Muscle of arm (tissue), 14 donors: ENCODE results near the gene LGALS3BP. TPM values are rescaled to one million over a fixed set of nuclear protein-coding genes. Genes with fewer than 3 reads are reported as not detected.
A peak's percentile ranks its signal among the peaks of the same experiment; 100 is the strongest.
"Not testable (repeated sequence)": the region's sequence is repeated elsewhere in the genome, so short reads cannot be mapped to it uniquely, and the experiment has no call there.

Experiments used
- DNase-seq: peaks from one replicate; pipeline ENCODE4 v3.0.0-alpha.2; 2013
- long read RNA-seq, 11 donors: transcript quantifications; one replicate each; lab custom pipeline, GENCODE V29; 2026
- polyA plus RNA-seq, 12 donors: library from polyadenylated mRNA; unstranded; fragments of 120-200 nt; gene quantifications; one replicate each; pipeline ENCODE4 v1.2.1, GENCODE V29; 2013; ENCODE audit not compliant: insufficient read length in 12 of 12

The LGALS3BP gene, protein sequence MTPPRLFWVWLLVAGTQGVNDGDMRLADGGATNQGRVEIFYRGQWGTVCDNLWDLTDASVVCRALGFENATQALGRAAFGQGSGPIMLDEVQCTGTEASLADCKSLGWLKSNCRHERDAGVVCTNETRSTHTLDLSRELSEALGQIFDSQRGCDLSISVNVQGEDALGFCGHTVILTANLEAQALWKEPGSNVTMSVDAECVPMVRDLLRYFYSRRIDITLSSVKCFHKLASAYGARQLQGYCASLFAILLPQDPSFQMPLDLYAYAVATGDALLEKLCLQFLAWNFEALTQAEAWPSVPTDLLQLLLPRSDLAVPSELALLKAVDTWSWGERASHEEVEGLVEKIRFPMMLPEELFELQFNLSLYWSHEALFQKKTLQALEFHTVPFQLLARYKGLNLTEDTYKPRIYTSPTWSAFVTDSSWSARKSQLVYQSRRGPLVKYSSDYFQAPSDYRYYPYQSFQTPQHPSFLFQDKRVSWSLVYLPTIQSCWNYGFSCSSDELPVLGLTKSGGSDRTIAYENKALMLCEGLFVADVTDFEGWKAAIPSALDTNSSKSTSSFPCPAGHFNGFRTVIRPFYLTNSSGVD
- 10 to 100 TPM in 11 of 12 donors, not detected in 1; 43.2 to 67.4 (median 44.9) TPM for polyA plus RNA-seq
- long read RNA-seq, donor 1, transcript LGALS3BP-201 (6 exons, 2,405 nt): major isoform, 86 of 105 reads
- long read RNA-seq, donor 1, partial matches to known transcripts: 13 of 105 reads
- long read RNA-seq, donor 1, other reads (novel, unspliced or antisense): 0 of 105 reads
- long read RNA-seq, donor 2, transcript LGALS3BP-201 (6 exons, 2,405 nt): major isoform, 15 of 16 reads
- long read RNA-seq, donor 2, partial matches to known transcripts: 0 of 16 reads
- long read RNA-seq, donor 2, other reads (novel, unspliced or antisense): 0 of 16 reads
- long read RNA-seq, donor 3, transcript LGALS3BP-201 (6 exons, 2,405 nt): major isoform, 10 of 12 reads
- long read RNA-seq, donor 3, partial matches to known transcripts: 0 of 12 reads
- long read RNA-seq, donor 3, other reads (novel, unspliced or antisense): 0 of 12 reads
- long read RNA-seq, donor 4, transcript LGALS3BP-201 (6 exons, 2,405 nt): major isoform, 7 of 8 reads
- long read RNA-seq, donor 4, partial matches to known transcripts: 0 of 8 reads
- long read RNA-seq, donor 4, other reads (novel, unspliced or antisense): 0 of 8 reads
- long read RNA-seq, donor 5, transcript LGALS3BP-201 (6 exons, 2,405 nt): major isoform, 15 of 17 reads
- long read RNA-seq, donor 5, partial matches to known transcripts: 0 of 17 reads
- long read RNA-seq, donor 5, other reads (novel, unspliced or antisense): 0 of 17 reads
- long read RNA-seq, donor 6, transcript LGALS3BP-201 (6 exons, 2,405 nt): major isoform, 15 of 16 reads
- long read RNA-seq, donor 6, partial matches to known transcripts: 0 of 16 reads
- long read RNA-seq, donor 6, other reads (novel, unspliced or antisense): 0 of 16 reads
- long read RNA-seq, donor 7, transcript LGALS3BP-201 (6 exons, 2,405 nt): major isoform, 11 of 11 reads
- long read RNA-seq, donor 7, partial matches to known transcripts: 0 of 11 reads
- long read RNA-seq, donor 7, other reads (novel, unspliced or antisense): 0 of 11 reads
- long read RNA-seq, donor 8, transcript LGALS3BP-201 (6 exons, 2,405 nt): major isoform, 21 of 23 reads
- long read RNA-seq, donor 8, partial matches to known transcripts: 0 of 23 reads
- long read RNA-seq, donor 8, other reads (novel, unspliced or antisense): 0 of 23 reads
- long read RNA-seq, donor 9, transcript LGALS3BP-201 (6 exons, 2,405 nt): major isoform, 5 of 5 reads
- long read RNA-seq, donor 9, partial matches to known transcripts: 0 of 5 reads
- long read RNA-seq, donor 9, other reads (novel, unspliced or antisense): 0 of 5 reads
- long read RNA-seq, donor 10, transcript LGALS3BP-201 (6 exons, 2,405 nt): major isoform, 19 of 24 reads
- long read RNA-seq, donor 10, partial matches to known transcripts: 0 of 24 reads
- long read RNA-seq, donor 10, other reads (novel, unspliced or antisense): 0 of 24 reads
- long read RNA-seq, donor 11, transcript LGALS3BP-201 (6 exons, 2,405 nt): major isoform, 13 of 14 reads
- long read RNA-seq, donor 11, partial matches to known transcripts: 0 of 14 reads
- long read RNA-seq, donor 11, other reads (novel, unspliced or antisense): 0 of 14 reads

DNA sequence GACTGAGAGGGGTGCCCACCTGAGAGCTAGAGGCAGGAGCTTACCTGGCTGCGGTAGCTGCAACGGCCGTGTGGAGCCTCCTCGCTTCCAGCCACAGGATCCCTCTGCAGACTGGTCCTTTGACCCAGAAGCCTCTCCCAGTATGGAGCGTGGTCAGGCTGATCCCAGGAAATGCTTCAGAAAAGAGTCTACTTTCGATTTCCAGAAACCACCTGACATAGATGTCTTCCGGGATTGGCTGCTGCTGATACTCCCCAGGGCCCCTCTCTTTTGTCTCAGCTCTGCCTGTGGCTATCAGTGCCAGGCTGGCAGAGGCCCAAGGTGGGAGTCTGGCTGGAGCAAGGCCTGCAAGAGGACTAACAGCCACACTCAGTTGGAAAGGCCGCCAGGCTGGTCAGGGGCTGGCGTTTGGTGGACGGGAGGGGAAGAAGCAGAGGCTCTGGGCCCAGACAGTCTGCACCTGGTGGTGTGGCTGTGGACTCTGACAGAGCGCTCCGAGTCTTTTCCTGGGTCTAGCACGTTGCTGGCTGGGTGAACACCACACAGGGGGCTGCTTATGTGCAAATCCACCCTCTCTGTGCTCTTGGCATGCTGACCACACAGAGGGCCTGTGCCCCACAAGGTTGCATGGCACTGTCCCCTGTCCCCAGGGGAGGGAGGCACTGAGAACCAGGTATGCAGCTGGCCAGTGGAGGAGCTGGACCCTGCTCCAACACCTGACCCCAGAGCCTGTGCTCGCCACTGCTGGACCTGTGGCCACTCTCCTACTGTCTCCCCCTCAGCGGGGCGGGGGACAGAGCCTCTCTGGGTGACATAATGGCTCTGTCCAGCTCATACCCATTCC, at the start of gene LGALS3BP:
Gene LGALS3BP, minus strand, starts transcription at position 144 of the 844 bp plus-strand sequence. CDS start 2,732 bp downstream, outside the sequence.
- DNase-seq: peak; percentile 63

DNA sequence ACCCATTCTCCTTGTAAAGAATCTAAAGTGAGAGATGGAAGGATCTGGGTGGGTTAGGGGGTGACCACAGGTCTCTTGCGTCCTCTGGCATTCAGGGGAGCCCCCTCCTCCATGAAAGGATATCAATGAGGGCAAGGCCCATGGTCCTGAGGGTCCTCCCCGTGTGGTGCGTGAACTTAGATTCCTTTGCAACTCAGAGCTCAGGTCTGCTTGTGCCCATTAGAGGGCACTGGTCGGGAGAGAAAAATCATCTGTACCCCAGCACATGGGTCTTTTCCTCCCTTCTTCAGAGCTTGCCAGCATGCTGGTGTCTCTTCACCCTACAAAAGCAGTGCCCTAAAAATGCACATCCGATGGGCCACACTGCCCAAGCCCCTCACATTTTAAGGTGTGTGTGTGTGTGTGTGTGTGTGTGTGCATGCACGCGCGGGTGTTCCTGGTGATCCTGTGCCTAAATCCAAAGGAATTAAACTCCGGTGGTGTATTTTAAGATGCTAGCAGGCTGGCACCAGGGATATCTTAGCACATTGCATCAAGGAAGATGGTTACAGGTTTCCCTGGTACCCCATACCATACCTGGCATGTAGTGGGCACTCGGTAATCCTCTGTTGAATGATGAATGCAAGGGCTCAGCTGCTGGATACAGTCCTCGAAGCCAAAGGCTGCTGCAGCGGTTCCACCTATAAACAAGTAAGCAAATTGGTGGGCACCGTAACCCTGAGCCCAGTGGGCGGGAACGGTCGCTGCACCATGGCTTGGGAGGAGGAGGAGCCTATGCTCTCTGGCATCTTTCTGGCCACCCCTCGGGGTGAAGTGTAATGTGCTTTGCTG, 49.0 kb upstream of the LGALS3BP start:
- DNase-seq: no peak

DNA sequence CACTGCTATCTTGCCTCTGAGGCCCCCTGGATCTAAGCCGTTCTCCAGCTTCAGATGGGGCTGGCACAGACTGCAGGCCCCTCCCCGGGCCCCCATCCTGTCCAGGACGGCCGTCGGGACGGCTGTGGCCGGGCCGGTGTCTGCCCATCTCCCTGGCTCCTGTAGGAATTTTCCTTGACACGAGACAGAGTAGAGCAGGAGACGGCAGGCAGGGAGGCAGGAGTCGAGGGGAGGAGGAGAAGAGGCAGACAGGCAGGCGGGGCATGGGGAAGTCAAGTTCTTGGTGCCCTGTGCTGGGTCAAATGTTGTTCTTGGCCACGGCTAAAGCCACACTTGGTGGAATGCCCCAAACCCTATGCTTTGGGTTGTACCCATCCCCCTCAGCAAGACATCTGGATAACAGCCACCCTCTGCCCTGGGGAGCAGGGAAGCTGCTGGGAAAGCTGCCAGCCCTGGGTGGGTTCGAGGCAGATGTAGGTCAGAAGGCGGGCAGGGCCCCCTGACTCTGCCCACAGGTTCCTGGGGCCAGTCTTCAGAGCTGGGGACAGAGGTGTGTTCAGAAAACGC, 48.3 kb upstream of the LGALS3BP start:
- no peak for DNase-seq

DNA sequence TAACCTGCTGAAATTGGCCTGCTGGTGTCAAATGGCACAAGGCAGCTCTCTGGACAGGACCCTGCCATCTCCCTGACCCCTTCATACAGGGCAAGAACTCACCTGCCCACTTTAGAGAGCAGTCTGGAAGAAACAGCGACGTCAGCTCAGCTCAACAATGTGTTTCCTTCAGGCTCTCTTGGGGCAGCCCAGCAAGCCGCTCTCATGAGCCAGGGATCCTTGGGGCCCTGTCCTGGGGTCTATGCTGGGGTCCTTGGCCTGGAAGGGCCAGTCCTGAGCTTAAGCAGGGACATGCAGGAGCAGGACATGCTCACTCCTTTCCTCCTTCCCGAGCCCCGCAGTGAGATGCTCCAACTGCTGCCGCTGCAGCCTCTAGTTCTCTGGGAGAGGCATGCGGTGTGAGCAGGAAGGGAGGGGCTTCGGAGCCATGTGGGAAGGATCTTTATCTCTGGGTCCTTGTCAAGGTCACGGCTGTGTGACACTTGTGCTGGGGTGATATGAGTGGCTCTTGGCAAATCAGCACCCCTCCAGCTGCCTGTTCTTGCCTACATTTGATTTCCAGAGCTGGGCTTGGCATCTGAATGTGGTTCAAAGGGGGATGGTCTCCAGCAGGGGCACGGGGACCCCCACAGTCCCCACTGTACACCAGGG, 47.7 kb upstream of the LGALS3BP start:
- no peak for DNase-seq

DNA sequence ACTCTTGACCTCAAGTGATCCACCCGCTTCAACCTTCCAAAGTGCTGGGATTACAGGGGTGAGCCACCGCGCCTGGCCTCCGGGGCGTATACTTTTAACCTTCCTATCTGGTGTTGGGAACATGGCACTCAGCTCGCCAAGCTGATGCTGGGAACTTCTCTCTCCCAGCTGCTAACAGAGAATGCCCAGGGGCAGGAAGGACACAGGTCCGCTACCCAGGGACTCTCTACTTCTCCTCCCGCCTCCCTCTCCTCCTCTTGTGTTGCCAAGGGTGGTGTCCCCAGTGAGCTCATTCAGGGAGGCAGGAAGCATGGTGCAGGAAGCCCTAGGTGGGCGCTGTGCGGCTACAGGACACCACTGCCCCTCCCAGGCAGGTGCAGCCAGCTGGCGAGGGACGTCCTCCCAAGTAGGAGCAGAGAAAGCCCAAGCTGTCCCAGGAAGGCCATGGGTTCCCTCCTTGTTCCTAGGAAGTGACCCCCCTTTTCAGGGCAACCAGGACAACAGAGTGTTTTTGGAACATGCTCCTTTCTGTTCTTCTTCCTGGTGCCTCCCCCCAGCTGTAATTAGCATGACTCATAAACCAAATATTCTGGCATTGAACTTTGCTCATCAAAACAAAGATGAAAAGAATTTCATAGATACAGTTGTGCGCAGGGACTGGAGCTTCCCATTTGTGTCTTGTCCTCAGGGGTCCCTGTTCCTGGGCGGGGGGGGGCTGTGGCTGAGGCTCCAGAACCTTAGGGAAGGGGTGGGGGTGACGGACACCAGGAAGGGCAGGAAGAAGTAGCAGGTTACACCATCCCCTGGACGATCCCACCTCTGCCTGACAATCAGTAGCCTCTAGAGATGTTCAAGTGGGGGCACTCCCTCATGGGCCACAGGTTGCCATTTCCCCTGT, 46.9 kb upstream of the LGALS3BP start:
- DNase-seq: no peak

DNA sequence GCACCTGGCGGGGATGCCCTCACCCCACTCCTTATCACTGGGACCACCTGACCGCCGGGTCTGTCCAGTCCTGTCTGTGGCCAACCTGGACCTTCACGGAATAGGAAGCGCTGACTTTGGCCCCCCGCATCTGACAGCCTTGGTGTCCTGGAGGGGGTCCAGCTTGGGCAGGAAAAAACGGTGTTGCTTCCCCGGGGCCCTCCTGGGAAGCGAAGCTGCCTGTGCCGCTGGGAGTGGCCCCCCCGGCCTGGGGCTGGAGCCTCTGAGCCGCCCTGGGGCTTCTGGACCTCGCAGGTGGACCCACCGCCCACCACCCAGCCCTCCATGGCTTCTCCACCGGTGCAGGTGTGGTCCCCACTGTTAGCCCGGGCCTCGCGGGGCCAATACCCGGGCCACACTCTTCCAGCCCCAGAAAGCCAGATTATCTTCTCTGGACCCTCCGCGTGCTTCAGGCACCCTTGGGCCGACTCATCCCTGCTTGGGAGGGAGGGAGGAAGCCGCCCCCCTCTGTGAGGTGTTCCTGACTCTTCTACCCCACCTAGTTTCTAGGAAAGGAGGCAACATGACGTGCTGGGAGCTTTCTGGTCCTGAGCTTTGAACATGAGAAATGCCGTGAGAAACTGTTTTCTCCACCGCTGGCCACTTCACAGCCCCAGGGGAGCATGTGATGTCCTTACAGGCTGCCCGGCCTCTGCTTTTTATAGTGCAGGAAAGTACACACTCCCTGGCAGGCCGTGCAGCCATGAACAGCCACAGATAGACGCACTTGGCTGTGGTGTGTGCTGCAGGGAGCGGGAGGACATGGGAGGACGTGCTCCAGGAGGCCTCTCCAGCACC, 45.4 kb upstream of the LGALS3BP start:
- no peak for DNase-seq

DNA sequence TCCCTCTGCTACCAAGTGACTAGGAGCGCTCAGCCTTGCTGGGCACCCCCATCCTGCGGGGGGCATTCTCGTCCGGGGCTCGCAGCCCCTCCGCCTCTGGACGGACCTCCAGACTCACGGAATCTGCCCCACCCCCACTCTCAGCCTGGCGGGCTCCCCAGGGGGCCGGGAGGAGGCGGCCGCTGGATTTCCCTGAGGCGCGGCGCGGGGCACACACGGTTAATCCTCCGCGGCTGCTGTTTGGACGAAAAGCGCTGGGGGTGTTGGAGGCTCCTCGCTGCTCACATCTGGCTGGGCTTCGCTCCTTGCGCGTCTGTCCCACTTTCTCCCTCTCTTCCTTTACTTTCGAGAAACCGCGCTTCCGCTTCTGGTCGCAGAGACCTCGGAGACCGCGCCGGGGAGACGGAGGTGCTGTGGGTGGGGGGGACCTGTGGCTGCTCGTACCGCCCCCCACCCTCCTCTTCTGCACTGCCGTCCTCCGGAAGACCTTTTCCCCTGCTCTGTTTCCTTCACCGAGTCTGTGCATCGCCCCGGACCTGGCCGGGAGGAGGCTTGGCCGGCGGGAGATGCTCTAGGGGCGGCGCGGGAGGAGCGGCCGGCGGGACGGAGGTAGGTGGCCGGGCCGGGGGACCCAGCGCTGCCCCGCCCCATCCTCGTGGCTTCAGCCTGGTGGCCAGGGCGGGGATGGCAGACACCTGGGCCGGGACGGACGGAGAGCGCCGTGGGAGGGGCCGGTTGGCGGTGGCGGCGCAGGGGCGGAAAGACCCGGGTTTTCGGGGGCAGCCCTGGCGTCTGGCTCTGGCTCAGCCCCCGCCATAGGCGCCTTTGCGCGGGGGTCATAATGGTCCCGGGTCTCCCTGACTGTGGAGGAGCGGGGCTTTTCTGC, 44.4 kb upstream of the LGALS3BP start, which contains the start of gene C1QTNF1:
Gene C1QTNF1, plus strand, starts transcription at position 284 of the 886 bp plus-strand sequence. CDS start 19,800 bp downstream, outside the sequence.
- DNase-seq: peak; percentile 76

DNA sequence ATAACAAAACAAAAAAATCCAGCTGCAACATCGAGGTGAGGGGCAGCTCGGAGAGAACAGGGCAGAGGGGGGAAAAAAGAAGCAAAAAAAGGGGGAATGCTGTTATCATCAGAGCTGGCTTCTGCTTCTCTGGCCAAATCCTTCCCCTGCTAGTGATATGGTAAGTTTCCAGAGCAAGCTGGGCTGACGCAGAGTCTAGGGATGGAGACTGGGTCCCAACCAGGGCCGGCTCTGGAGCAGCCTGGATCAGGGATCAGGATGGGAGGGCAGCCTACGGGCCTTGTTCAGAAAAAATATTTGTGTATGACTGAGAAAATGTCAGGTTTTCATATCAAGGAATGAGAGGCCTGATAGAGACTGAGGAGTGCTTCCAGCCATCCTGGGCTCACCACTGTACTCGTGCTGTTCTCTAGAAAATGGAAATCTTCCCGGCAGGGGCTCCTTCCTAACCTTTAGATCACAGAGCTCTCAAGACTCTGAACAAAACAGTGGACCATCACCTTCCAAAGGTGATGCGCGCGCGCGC, 43.5 kb upstream of the LGALS3BP start:
- DNase-seq: no peak

DNA sequence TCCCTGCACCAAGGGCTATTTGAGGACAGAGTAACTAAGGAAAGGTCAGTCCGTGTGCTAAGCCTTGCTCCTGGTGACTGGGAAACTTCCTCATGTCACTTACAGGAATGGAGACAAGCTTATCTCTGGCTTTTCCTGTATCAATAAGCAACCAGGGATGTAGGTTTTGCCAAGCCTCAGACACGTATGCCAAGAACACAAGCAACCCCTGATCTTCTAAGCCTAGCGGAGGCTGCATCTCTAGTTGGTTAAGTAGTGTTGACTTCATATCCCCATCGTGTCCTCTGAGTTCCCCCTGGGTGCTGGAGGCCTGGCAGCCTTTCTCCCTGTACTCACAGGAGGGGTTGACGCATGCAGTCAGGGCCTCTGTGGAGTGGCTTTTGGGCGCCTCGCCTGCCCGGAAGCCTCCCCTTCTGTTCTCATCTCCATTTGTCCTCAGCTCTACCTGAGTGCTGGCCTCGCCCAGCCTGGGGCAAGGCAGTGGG, 42.8 kb upstream of the LGALS3BP start:
- no peak for DNase-seq

DNA sequence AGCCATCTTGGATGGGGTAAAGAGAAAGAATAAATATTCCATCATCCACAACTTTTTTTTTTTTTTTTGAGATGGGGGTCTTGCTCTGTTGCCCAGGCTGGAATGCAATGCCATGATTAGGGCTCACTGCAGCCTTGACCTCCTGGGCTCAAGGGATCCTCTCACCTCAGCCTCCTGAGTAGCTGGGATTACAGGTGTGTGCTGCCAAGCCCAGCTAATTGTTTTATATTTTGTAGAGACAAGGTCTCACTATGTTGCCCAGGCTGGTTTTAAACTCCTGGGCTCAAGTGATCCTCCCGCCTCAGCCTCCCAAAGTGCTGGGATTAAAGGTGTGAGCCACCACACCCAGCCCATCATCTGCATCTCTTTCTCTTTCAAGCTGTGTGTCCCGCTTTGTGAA, 42.2 kb upstream of the LGALS3BP start:
- not testable (repeated sequence) for DNase-seq

DNA sequence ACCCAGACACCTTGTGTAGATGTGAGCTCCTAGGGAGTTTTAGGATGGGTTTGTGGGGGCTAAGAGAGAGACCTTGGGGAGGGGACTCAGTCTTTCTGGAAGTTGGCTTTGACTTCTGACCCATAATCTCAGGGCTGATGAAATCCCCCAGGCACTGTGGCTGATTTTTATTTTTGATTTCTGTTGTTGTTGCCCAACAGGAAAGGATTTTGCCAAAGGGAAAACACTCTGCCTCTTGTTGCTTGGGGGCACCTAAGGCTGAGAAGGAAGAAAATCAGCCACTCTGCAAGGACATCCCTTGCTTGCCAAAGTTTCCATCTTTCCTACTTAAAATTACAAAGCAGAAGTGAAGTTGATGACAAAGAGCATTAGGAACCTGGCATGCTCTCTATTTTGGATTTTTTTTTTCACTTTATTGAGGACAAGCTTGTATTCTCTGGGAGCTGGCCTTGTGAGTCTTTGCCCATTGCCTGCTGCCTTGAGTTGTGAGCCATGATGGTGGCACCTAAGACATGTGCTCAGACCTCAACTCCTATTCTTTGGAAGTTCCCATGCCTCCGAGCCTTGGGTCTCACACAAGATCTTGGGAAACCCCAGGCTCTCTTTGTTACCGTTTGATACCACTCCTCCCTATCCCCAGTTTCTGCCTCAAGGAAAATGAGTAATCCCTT, 41.0 kb upstream of the LGALS3BP start:
- no peak for DNase-seq
